HL-60 (cell line): ENCODE results near the gene TFAP2E.

Experiments
- DNase-seq, 2 experiments: peaks; one replicate each; pipeline ENCODE4 v3.0.0-alpha.2; 2010 to 2020; ENCODE audit warnings: low read depth in 1 of 2, low spot score in 1 of 2
- H3K27ac ChIP-seq: fragments of 250-450 bp; sonication (Bioruptor Pico); replicated peaks from 2 replicates; pipeline ENCODE4 v1.5.1; 2020; ENCODE audit warnings: mild to moderate bottlenecking, moderate library complexity
- H3K27me3 ChIP-seq: fragments of 250-450 bp; sonication (Bioruptor Pico); 2 replicates; pipeline ENCODE4 v1.5.1; 2021; ENCODE audit warnings: mild to moderate bottlenecking, moderate library complexity; ENCODE audit not compliant: insufficient read depth, poor library complexity, severe bottlenecking
- H3K4me3 ChIP-seq: replicated peaks from 2 replicates; pipeline ENCODE4 v1.5.1; 2011; ENCODE audit warnings: mild to moderate bottlenecking, control low read depth, low read length; ENCODE audit not compliant: insufficient read depth
- GABPA ChIP-seq: IDR thresholded peaks from 2 replicates; pipeline ENCODE4 v1.6.1; 2012; ENCODE audit warnings: low read depth
- POLR2AphosphoS5 ChIP-seq: IDR thresholded peaks from 2 replicates; pipeline ENCODE4 v1.6.1; 2012; ENCODE audit warnings: low read depth
- SPI1 ChIP-seq: IDR thresholded peaks from 2 replicates; pipeline ENCODE4 v1.6.1; 2012; ENCODE audit warnings: low read depth, mild to moderate bottlenecking, borderline replicate concordance
- TF ChIP-seq, protein P1 (sequence below): IDR thresholded peaks from one replicate; pipeline ENCODE4 v1.5.1; 2011; ENCODE audit warnings: low read length, control low read depth, inconsistent platforms; ENCODE audit not compliant: insufficient read depth
- TF ChIP-seq, protein P2 (sequence below): IDR thresholded peaks from 2 replicates; pipeline ENCODE4 v1.6.1; 2012; ENCODE audit warnings: low read depth; ENCODE audit not compliant: insufficient replicate concordance

TFAP2E gene

DNA sequence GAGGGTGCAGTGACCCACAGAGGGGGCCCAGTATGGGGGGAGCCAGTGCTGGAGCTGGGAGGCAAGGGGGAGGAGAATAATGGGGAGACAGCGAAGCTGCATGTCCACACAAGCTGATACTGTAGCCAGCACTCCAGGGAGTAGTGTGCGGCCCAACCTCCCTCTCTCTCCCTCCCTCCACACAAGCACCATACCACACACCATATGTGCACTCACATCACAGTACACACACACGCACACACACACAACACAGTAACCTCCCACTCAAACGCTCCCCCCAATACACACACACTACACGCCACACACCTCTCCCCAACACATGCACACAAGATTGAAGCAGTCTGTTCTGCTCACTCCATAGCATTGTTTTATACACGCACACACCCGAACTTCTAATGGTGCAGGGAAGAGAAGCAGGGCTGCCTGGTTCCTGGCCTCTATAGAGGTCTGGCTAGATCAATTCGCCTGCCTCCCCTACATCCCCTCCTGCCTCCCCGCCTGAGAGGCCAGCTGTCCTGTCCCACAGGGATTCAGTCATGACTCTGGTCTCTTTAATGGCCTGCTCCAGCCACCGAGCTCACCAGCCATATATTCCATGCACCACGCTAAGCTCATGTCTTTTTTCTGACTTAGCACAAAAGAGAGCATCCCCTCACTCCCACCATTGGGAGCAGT, 11.7 kb upstream of the TFAP2E start:
- no peak for DNase-seq
- Histone ChIP-seq H3K27me3 (no peaks in the 10 kb centered on the region), H3K4me3 (no peak overlapping the region), H3K27ac (no peak overlapping the region)
- TF ChIP-seq, protein P1, sequence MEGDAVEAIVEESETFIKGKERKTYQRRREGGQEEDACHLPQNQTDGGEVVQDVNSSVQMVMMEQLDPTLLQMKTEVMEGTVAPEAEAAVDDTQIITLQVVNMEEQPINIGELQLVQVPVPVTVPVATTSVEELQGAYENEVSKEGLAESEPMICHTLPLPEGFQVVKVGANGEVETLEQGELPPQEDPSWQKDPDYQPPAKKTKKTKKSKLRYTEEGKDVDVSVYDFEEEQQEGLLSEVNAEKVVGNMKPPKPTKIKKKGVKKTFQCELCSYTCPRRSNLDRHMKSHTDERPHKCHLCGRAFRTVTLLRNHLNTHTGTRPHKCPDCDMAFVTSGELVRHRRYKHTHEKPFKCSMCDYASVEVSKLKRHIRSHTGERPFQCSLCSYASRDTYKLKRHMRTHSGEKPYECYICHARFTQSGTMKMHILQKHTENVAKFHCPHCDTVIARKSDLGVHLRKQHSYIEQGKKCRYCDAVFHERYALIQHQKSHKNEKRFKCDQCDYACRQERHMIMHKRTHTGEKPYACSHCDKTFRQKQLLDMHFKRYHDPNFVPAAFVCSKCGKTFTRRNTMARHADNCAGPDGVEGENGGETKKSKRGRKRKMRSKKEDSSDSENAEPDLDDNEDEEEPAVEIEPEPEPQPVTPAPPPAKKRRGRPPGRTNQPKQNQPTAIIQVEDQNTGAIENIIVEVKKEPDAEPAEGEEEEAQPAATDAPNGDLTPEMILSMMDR = no peak
- no peak for TF ChIP-seq SPI1
- TF ChIP-seq GABPA = no peak
- TF ChIP-seq, protein P2, sequence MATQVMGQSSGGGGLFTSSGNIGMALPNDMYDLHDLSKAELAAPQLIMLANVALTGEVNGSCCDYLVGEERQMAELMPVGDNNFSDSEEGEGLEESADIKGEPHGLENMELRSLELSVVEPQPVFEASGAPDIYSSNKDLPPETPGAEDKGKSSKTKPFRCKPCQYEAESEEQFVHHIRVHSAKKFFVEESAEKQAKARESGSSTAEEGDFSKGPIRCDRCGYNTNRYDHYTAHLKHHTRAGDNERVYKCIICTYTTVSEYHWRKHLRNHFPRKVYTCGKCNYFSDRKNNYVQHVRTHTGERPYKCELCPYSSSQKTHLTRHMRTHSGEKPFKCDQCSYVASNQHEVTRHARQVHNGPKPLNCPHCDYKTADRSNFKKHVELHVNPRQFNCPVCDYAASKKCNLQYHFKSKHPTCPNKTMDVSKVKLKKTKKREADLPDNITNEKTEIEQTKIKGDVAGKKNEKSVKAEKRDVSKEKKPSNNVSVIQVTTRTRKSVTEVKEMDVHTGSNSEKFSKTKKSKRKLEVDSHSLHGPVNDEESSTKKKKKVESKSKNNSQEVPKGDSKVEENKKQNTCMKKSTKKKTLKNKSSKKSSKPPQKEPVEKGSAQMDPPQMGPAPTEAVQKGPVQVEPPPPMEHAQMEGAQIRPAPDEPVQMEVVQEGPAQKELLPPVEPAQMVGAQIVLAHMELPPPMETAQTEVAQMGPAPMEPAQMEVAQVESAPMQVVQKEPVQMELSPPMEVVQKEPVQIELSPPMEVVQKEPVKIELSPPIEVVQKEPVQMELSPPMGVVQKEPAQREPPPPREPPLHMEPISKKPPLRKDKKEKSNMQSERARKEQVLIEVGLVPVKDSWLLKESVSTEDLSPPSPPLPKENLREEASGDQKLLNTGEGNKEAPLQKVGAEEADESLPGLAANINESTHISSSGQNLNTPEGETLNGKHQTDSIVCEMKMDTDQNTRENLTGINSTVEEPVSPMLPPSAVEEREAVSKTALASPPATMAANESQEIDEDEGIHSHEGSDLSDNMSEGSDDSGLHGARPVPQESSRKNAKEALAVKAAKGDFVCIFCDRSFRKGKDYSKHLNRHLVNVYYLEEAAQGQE = no peak
- TF ChIP-seq POLR2AphosphoS5 = no peak

DNA sequence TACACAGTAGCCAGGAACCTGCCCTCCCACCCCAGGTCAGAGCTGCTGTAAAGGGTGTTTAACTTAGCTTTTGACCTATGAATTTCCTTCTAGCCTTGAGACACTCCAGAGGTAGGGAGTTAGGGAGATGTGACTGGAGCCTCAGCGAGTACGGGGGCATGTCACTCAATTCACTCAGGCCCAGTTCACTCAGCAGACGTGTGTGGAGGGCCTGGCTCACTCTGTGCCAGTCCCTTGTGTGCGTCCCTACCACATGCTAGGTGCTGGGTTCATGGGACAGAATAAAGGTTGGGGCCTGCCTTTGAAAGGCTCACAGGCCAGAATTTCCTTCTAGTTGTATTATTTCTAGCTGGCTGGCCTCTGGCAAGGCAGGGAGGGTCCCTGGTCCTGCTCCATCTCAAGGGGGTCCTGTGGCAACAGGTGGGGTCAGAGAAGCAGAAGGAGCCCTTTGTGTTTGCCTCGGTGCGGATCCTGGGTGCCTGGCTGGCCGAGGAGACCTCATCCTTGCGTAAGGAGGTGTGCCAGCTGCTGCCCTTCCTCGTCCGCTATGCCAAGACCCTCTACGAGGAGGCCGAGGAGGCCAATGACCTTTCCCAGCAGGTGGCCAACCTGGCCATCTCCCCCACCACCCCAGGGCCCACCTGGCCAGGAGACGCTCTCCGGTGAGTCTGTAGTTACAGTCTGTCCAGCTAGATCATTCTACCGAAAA, 11.0 kb upstream of the TFAP2E start:
- no peaks in the 10 kb centered on the region for H3K27me3 ChIP-seq
- H3K27ac ChIP-seq = no peak overlapping the region
- no peak overlapping the region for H3K4me3 ChIP-seq
- DNase-seq = no peak
- TF ChIP-seq POLR2AphosphoS5 (no peak), GABPA (no peak), SPI1 (no peak)
- TF ChIP-seq, protein P2 = no peak
- TF ChIP-seq, protein P1 = no peak

DNA sequence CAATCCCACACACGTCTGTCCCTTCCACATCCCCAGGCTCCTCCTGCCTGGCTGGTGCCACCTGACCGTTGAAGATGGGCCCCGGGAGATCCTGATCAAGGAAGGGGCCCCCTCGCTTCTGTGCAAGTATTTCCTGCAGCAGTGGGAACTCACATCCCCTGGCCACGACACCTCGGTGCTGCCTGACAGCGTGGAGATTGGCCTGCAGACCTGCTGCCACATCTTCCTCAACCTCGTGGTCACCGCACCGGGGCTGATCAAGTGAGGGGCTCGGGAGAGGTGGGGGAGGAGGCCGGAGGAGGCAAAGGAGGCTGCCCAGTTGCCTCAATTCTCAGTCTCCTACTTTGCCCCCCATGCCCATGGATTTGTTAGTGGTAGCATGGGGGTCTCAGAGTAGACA, 9.9 kb upstream of the TFAP2E start:
- Histone ChIP-seq H3K27ac (no peak overlapping the region), H3K4me3 (no peak overlapping the region), H3K27me3 (no peaks in the 10 kb centered on the region)
- TF ChIP-seq, protein P2 = no peak
- TF ChIP-seq SPI1 (no peak), POLR2AphosphoS5 (no peak), GABPA (no peak)
- TF ChIP-seq, protein P1 = no peak
- no peak for DNase-seq
